Natural killer cell treated with Interleukin-12 subunit alpha and Interleukin-12 subunit beta and Interleukin-15 and Interleukin-18, amount 100 ng/mL, for 72 hours (primary cell): ENCODE results near the gene CADM3. TPM values are rescaled to one million over a fixed set of nuclear protein-coding genes. Genes with fewer than 3 reads are reported as not detected.

Source experiments
- ATAC-seq, 2 donors: fragments of 150-1000 bp; cut with Tn5 transposase in 1 of 2; sonication (Bioruptor Pico), chemical (Tn5 transposase) in 1 of 2; 2 replicates each; pipeline ENCODE4 v1.10.0; 2021
- DNase-seq: peaks from one replicate; pipeline ENCODE4 v3.0.0; 2022; ENCODE audit warnings: low spot score
- H3K27ac Mint-ChIP-seq, 2 donors: 1 replicate in 1 of 2; 2 replicates in 1 of 2; pipeline ENCODE4 v1.8.0; 2022; ENCODE audit warnings: mixed read lengths in 2 of 2, mild to moderate bottlenecking in 1 of 2, moderate library complexity in 1 of 2
- H3K27me3 Mint-ChIP-seq, 2 donors: 1 replicate in 1 of 2; 2 replicates in 1 of 2; pipeline ENCODE4 v1.8.0; 2022; ENCODE audit warnings: mixed read lengths in 2 of 2
- H3K36me3 Mint-ChIP-seq: one replicate; pipeline ENCODE4 v1.8.0; 2022; ENCODE audit warnings: mixed read lengths
- H3K4me1 Mint-ChIP-seq, 2 donors: 1 replicate in 1 of 2; 2 replicates in 1 of 2; pipeline ENCODE4 v1.8.0; 2022; ENCODE audit warnings: low read depth in 2 of 2, mixed read lengths in 2 of 2, mild to moderate bottlenecking in 1 of 2
- H3K4me3 Mint-ChIP-seq: one replicate; pipeline ENCODE4 v1.8.0; 2022; ENCODE audit warnings: mixed read lengths
- H3K9me3 Mint-ChIP-seq: 2 replicates; pipeline ENCODE4 v1.8.0; 2022; ENCODE audit warnings: mixed read lengths
- total RNA-seq, 2 donors: library from RNA; stranded (reverse); gene quantifications; one replicate each; pipeline ENCODE4 v1.2.3, GENCODE V29; 2022

The CADM3 gene
- total RNA-seq, 2 donors from 2014 or later, result not detected

DNA sequence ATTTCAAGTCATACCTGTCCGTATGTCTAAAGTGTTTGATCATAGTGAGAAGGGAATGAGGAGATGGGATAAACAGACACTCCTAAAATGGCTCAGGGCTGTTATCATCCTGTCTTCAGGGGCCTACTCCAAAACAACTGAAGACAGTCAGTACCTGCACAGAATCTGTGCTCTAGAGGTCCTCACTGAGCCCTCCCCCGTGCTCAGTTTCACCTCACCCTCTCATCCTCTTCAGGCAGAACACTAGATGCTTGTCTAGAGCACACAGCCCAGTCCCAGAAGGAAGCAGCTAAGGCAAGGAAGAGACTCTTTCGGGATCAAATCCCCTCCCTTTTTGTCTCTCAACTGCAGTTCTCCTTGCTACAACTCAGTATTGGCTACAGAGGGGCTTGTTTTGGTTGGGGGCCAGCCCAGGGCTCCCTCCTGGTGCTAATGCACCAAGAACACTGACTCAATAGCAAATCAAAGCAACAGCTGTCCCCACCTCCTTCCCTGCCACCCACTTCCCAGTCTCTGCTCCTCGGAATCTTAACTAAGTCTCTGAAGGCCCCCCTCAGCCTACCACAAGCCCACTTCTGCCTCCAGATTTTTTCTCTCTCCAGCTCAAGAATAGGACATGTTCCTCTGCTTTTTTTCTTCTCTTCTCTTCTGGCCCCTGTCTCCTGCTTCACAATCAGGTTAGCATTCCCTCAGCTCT is 10.1 kb downstream of the CADM3 start:
- no peak overlapping the region for H3K4me3 Mint-ChIP-seq
- DNase-seq (no peak), ATAC-seq (no peak)
- peaks cover 40 to 49% of the 10 kb centered on the region in 2 donors for H3K27me3 Mint-ChIP-seq
- H3K4me1 Mint-ChIP-seq, result no peaks in the 10 kb centered on the region
- no peak overlapping the region for H3K27ac Mint-ChIP-seq
- H3K36me3 Mint-ChIP-seq, result no peaks in the 10 kb centered on the region
- H3K9me3 Mint-ChIP-seq, result no peaks in the 10 kb centered on the region

DNA sequence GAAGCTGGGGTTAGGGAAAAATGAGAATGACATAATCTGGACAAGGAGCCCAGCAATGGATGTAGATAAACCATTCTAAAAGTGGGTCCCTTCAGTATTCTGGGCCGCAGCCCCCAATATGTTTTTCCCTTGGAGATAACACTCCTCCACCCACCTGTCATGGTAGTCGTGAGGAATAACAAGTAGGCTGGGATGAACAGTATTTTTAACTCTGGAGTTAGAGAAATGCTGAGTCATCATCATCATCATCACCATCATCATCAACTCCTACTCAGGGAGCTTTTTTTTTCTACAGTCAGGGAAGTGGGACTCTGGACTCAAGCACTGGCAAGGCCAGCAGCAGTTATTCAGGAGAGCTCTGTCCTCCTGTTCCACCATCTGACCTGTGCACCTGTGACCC is 12.8 kb downstream of the CADM3 start:
- no peaks in the 10 kb centered on the region for H3K36me3 Mint-ChIP-seq
- H3K27ac Mint-ChIP-seq, result no peak overlapping the region
- H3K9me3 Mint-ChIP-seq, result no peaks in the 10 kb centered on the region
- H3K27me3 Mint-ChIP-seq, result peaks cover 59 to 74% of the 10 kb centered on the region in 2 donors
- H3K4me3 Mint-ChIP-seq, result no peak overlapping the region
- ATAC-seq, result no peak
- H3K4me1 Mint-ChIP-seq, result no peaks in the 10 kb centered on the region
- no peak for DNase-seq

DNA sequence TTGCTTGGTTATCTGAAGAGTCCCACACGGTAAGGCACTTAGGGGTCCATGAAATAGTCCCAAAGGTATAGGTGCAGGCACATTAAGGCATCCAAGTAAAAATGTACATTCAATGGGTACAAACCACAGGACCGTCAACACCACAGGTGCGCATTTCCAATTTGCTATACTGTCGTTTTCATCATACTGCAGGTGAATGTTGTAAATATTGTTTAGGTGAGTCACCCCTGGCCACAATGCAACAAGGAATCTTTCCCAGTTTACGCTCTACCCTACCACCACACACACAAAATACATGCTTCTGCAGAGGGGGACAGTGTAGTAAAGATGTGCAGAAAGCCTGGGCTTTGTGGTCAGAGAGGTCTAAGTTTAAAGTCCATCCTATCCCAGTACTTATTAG is 13.7 kb downstream of the CADM3 start:
- ATAC-seq (no peak), DNase-seq (no peak)
- H3K9me3 Mint-ChIP-seq, result no peaks in the 10 kb centered on the region
- no peaks in the 10 kb centered on the region for H3K36me3 Mint-ChIP-seq
- H3K4me1 Mint-ChIP-seq, result no peaks in the 10 kb centered on the region
- no peak overlapping the region for H3K4me3 Mint-ChIP-seq
- H3K27me3 Mint-ChIP-seq, result peaks cover 59 to 75% of the 10 kb centered on the region in 2 donors
- no peak overlapping the region for H3K27ac Mint-ChIP-seq

DNA sequence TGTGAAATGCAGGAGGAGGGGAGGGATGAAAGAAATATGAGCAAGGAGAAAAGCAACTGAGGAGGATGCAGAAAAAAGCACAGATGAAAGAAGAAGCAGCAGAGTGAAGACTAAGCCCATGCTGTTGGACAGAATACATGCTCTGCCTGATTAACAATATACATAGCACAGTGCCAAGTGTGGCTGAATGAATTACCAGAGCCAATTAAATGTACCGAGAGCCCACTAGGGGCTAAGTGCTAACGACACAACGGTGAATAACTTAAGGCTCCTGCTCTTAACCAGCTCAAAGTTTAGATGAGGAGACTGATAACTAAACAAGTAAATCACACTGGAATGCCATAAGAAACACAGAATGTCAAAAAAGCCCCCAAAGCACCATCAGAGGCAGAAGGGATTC is 15.6 kb downstream of the CADM3 start:
- Mint-ChIP-seq H3K4me3 (no peak overlapping the region), H3K27ac (no peak overlapping the region), H3K4me1 (no peaks in the 10 kb centered on the region), H3K27me3 (peaks cover 55 to 75% of the 10 kb centered on the region in 2 donors), H3K36me3 (no peaks in the 10 kb centered on the region), H3K9me3 (no peaks in the 10 kb centered on the region)
- ATAC-seq (no peak), DNase-seq (no peak)

DNA sequence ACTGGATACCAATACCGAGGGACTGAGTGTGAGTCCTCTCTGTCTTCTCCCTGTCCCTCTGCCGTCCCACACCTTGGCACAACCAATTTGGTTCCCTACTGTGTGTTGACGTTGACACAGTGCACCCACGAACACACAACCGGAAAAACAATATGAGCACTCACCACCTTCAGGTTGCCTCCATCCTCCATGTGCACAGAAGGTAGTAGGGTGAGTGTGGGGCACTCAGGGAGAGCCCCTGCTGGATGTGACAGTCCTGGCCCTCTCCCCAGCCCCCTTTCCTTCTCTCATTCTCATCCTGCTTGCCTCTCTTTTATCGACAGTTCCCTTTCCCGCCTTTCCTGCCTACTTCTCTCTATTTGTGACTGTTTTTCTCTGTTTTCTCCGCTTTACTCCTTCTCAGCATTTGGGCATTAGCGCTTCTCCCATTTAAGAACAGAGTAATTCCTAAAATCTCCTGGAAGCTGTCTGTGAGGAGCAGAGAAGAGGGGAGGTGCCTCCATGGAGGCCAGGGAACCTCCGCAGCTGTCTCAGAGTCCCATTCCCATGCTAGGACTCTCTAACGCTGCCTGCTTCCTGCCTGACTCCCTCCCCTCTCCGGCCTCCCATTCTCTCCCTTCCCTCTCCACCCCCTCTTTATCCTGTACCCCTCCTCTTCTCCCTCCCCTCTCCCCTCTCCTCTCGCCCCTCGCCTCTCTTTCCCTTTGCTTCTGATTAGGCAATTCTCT is 16.4 kb downstream of the CADM3 start:
- H3K27me3 Mint-ChIP-seq, result peaks cover 56 to 74% of the 10 kb centered on the region in 2 donors
- H3K4me1 Mint-ChIP-seq, result no peaks in the 10 kb centered on the region
- no peaks in the 10 kb centered on the region for H3K36me3 Mint-ChIP-seq
- no peak overlapping the region for H3K4me3 Mint-ChIP-seq
- H3K27ac Mint-ChIP-seq, result no peak overlapping the region
- no peaks in the 10 kb centered on the region for H3K9me3 Mint-ChIP-seq
- DNase-seq, result no peak
- ATAC-seq, result no peak

DNA sequence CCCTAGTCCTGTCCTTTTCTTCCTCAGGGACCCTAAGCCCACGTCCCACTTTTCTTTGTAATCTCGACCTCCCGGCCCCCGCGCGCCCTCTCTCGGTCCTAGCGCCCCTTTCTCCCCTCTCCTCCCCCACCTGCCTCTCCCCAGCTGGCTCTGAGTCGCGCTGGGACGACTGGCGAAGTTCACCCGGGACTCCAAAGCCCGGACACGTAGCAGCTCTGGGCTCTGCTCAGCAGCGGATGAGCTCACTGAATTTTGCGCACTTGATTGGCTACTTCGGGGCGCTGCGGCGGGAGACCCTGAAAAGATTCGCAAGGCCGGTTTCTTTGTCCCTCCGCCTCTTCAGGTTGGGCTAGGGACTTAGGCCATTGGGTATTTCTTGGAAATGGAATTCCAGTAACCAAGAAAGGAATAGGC is 17.0 kb downstream of the CADM3 start:
- Mint-ChIP-seq H3K27me3 (peaks cover 55 to 73% of the 10 kb centered on the region in 2 donors), H3K4me1 (no peaks in the 10 kb centered on the region), H3K9me3 (no peaks in the 10 kb centered on the region), H3K36me3 (no peaks in the 10 kb centered on the region), H3K4me3 (no peak overlapping the region), H3K27ac (no peak overlapping the region)
- DNase-seq (no peak), ATAC-seq (peak in 1 of 2 donors; percentile 51)

DNA sequence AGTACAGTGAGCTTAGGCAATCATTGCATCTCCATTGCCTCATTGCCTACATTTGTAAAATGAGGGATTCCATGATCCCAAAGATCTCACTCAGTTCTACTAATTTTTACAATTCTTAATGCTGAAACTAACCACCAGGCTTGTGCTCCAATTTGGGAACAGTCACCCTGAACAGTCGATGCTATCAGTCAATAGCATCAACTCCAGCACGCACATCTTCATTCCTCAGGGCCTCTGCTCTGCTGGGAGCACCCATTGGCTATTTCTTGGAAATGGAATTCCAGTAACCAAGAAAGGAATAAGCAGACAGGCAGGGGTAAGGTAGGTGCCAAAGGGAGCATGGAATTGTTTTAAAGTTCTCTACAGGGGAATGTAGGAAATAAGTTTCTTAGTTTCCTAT is 19.0 kb downstream of the CADM3 start:
- H3K4me3 Mint-ChIP-seq, result no peak overlapping the region
- DNase-seq (no peak), ATAC-seq (no peak)
- no peaks in the 10 kb centered on the region for H3K9me3 Mint-ChIP-seq
- no peaks in the 10 kb centered on the region for H3K36me3 Mint-ChIP-seq
- H3K4me1 Mint-ChIP-seq, result no peaks in the 10 kb centered on the region
- H3K27me3 Mint-ChIP-seq, result peaks cover 52 to 67% of the 10 kb centered on the region in 2 donors
- no peak overlapping the region for H3K27ac Mint-ChIP-seq

DNA sequence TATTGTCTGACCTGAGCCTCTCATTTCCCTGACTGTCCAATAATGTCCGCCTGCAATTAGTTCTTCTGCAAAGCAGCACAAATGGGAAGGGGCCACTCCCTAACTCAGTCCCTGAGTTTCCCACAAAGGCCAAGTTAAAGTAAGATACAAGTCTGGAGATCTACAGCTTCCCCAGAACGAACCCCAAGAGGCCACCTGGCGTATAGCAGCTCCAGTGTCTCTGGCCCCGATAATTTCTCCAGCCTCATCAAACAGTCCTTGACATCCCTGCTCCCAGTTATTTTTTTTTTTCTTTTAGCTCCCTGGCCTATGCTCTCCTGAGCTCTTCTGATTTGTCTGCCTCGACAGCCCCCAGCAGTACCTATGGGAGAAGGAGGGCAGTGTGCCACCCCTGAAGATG is 25.1 kb downstream of the CADM3 start:
- DNase-seq (no peak), ATAC-seq (no peak)
- H3K27me3 Mint-ChIP-seq, result peaks cover 30 to 49% of the 10 kb centered on the region in 2 donors
- H3K4me3 Mint-ChIP-seq, result no peak overlapping the region
- no peaks in the 10 kb centered on the region for H3K9me3 Mint-ChIP-seq
- H3K27ac Mint-ChIP-seq, result no peak overlapping the region
- no peaks in the 10 kb centered on the region for H3K36me3 Mint-ChIP-seq
- H3K4me1 Mint-ChIP-seq, result peaks cover 4 to 11% of the 10 kb centered on the region in 2 donors

DNA sequence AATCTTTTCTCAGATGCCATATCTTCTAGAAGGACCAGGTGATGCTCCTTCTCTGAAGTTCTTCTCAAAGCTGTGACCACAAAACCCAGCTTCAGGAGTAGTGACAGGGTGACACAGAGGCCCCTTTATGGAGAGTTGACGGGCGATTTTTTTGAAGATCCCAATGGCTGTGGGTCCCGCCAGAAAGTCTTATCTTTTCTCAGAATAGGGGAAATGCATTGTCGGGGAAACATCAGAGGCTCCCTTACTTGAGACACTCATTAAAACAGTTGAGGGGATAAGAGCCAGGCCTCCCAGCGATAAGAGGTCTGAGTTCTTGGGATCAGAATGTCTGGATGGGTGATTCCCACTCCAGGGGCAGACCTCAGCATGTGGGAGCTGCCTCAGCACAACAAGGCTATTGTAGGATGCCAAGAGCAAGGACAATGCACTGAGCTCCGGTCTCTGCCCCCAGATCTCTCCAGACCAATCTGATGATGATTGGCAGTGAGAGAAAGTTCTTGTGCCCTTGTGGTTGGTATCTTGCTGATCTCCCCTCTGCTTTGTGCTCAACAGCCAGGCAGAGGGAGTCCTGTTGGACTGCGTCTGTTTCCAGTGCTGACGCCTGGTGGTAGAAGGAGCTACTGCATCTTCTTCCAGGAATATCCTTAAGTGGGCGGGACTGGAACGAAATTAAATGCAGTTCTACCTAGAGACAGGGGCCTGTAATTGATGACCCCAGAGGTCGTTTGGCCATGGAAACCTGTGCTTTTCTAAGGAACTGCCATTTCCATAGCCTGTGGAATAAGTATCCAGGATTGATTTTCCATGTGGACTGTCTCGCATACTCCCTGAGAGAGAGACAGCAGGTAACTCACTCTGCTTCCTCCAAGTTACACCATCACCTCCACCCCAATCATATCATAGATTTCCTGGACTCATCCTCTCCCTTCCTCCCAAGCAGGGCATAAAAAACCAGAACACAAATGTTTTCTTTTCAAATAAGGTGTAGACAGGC is 26.4 kb downstream of the CADM3 start:
- H3K36me3 Mint-ChIP-seq, result no peaks in the 10 kb centered on the region
- H3K9me3 Mint-ChIP-seq, result no peaks in the 10 kb centered on the region

DNA sequence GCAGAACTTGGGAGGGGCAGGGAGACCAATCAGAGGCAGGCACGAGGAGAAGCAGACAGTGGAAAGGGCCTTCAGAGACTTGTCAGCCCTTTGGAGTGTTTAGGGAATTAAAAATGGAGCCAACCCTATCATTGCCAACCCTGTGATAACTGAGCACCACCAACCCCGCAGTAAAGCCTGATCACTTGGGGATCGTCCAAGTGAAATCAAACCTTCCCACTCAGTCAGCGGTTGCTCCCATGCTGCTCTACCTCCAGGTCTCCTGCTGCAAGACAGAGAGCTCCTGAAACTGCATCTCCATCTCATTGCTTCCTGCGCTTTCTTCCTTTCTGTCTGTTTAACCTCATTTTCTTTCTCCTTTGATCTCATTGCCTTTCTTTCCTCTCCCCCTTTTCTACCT is 28.5 kb downstream of the CADM3 start:
- no peak overlapping the region for H3K27ac Mint-ChIP-seq
- ATAC-seq, result no peak
- peaks cover 4 to 11% of the 10 kb centered on the region in 2 donors for H3K4me1 Mint-ChIP-seq
- peaks cover 39 to 58% of the 10 kb centered on the region in 2 donors for H3K27me3 Mint-ChIP-seq
- DNase-seq, result no peak
- no peaks in the 10 kb centered on the region for H3K9me3 Mint-ChIP-seq
- no peak overlapping the region for H3K4me3 Mint-ChIP-seq
- H3K36me3 Mint-ChIP-seq, result no peaks in the 10 kb centered on the region

More for the DNA sequence above, 26.4 kb downstream of the CADM3 start:
- DNase-seq, result no peak
- no peak overlapping the region for H3K27ac Mint-ChIP-seq
- H3K4me1 Mint-ChIP-seq, result peaks cover 4 to 11% of the 10 kb centered on the region in 2 donors
- peak; percentile 41 to 60 for ATAC-seq
- peaks cover 35 to 53% of the 10 kb centered on the region in 2 donors for H3K27me3 Mint-ChIP-seq
- no peak overlapping the region for H3K4me3 Mint-ChIP-seq

DNA sequence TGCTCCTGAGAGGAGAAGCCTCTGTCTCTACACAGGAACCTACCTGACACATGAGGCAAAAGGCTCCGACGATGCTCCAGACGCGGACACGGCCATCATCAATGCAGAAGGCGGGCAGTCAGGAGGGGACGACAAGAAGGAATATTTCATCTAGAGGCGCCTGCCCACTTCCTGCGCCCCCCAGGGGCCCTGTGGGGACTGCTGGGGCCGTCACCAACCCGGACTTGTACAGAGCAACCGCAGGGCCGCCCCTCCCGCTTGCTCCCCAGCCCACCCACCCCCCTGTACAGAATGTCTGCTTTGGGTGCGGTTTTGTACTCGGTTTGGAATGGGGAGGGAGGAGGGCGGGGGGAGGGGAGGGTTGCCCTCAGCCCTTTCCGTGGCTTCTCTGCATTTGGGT is 29.4 kb downstream of the CADM3 start:
- DNase-seq (no peak), ATAC-seq (no peak)
- Mint-ChIP-seq H3K4me3 (no peak overlapping the region), H3K9me3 (no peaks in the 10 kb centered on the region), H3K27me3 (peaks cover 39 to 64% of the 10 kb centered on the region in 2 donors), H3K27ac (no peak overlapping the region), H3K4me1 (peaks cover 4 to 11% of the 10 kb centered on the region in 2 donors), H3K36me3 (no peaks in the 10 kb centered on the region)

DNA sequence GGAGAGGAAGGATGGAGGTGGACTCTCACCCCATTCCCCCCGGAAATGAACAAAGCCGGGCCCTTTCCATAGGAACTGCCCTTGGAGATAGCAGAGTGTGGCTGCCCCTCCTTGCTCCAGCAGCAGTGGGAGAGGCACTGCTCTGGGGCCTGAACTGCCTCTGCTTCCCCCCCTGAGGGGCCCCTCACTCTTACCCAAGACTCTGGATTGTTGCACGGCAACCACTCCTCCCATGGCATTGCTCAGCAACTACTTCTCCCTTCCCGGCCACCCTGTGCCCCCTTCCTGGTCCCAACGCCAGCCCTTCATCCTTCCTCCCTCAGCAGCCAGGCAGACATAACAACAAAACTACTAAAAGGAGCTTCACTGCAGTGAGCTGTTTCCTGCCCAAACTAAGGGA is 30.2 kb downstream of the CADM3 start:
- Mint-ChIP-seq H3K4me3 (no peak overlapping the region), H3K36me3 (no peaks in the 10 kb centered on the region), H3K9me3 (no peaks in the 10 kb centered on the region), H3K27ac (no peak overlapping the region), H3K4me1 (peaks cover 4 to 11% of the 10 kb centered on the region in 2 donors), H3K27me3 (peaks cover 44 to 68% of the 10 kb centered on the region in 2 donors)
- no peak for ATAC-seq
- DNase-seq, result no peak

DNA sequence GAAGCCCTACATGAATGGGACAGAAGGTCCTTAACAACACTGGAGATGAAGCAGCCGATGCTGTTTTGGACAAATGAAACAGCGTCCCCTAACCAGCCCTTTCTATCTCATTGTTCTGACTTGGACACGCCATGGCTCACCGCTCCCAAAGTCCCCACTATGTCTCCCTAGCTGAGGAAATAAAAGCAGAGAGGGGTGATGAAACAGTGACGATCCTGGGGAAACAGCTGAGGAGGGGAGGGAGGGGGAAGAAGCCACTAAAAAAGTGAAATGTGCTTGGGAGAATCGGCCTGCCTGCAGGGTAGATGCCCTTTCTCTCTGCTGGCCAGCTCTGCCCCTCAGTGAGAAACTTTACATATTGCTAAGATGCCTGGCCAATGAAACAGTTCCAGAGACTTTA is 32.2 kb downstream of the CADM3 start:
- Mint-ChIP-seq H3K4me1 (peaks cover 4 to 5% of the 10 kb centered on the region in 2 donors), H3K27me3 (peaks cover 47 to 66% of the 10 kb centered on the region in 2 donors), H3K36me3 (no peaks in the 10 kb centered on the region), H3K27ac (no peak overlapping the region), H3K4me3 (no peak overlapping the region), H3K9me3 (no peaks in the 10 kb centered on the region)
- ATAC-seq (no peak), DNase-seq (no peak)
